CD14-positive monocyte (primary cell): ENCODE results near the gene SOCS2. TPM values are rescaled to one million over a fixed set of nuclear protein-coding genes. Genes with fewer than 3 reads are reported as not detected.
A peak's percentile ranks its signal among the peaks of the same experiment; 100 is the strongest.

ENCODE experiments used
- DNase-seq, 3 donors: peaks; one replicate each; pipeline ENCODE4 v3.0.0-alpha.2; 2011 to 2022
- H2AFZ ChIP-seq: 2 replicates; pipeline ENCODE4 v1.6.0; 2012; ENCODE audit warnings: mild to moderate bottlenecking, low read depth, low read length, inconsistent platforms; ENCODE audit not compliant: insufficient read depth, poor library complexity, severe bottlenecking
- H3K27ac ChIP-seq, 2 donors: 1 replicate in 1 of 2; 2 replicates in 1 of 2; pipeline ENCODE4 v1.5.1; 2012 to 2013; ENCODE audit warnings: low read length in 2 of 2, control low read depth in 1 of 2, inconsistent platforms in 1 of 2, low read depth in 1 of 2, mild to moderate bottlenecking in 1 of 2
- H3K27me3 ChIP-seq, 2 donors: one replicate each; pipeline versions ENCODE4 v1.6.0 to v1.6.1; 2011 to 2013; ENCODE audit warnings: low read length in 2 of 2; ENCODE audit not compliant: control insufficient read depth in 2 of 2, insufficient read depth in 2 of 2
- H3K36me3 ChIP-seq, 2 donors: replicated peaks in 1 of 2; 1 replicate in 1 of 2; 2 replicates in 1 of 2; pipeline versions ENCODE4 v1.5.1 to v1.6.1; 2012 to 2013; ENCODE audit warnings: low read length in 2 of 2, control low read depth in 1 of 2, inconsistent platforms in 1 of 2, mild to moderate bottlenecking in 1 of 2; ENCODE audit not compliant: insufficient read depth in 2 of 2, control insufficient read depth in 1 of 2
- H3K4me1 ChIP-seq, 2 donors: 1 replicate in 1 of 2; 2 replicates in 1 of 2; pipeline versions ENCODE4 v1.5.1 to v1.6.1; 2012 to 2013; ENCODE audit warnings: low read length in 2 of 2, control low read depth in 1 of 2, inconsistent platforms in 1 of 2, mild to moderate bottlenecking in 1 of 2, moderate library complexity in 1 of 2; ENCODE audit not compliant: insufficient read depth in 2 of 2, control insufficient read depth in 1 of 2
- H3K4me2 ChIP-seq: replicated peaks from 2 replicates; pipeline ENCODE3; 2012; ENCODE audit warnings: low read length, moderate library complexity, mild to moderate bottlenecking; ENCODE audit not compliant: poor library complexity, severe bottlenecking; ENCODE audit errors: extremely low read depth
- H3K4me3 ChIP-seq, 3 experiments: fragments of 200-600 bp in 1 of 3; sonication (generic) in 1 of 3; replicated peaks in 1 of 3; 1 replicate in 2 of 3; 2 replicates in 1 of 3; pipeline ENCODE4 v1.5.1; 2011 to 2013; ENCODE audit warnings: low read length in 3 of 3, mild to moderate bottlenecking in 3 of 3, control low read depth in 2 of 3, low read depth in 2 of 3, inconsistent platforms in 1 of 3, moderate library complexity in 1 of 3
- H3K79me2 ChIP-seq: 2 replicates; pipeline ENCODE4 v1.6.0; 2012; ENCODE audit warnings: mild to moderate bottlenecking, control low read depth, inconsistent platforms, low read length, moderate library complexity; ENCODE audit not compliant: insufficient read depth
- H3K9ac ChIP-seq: 2 replicates; pipeline ENCODE4 v1.6.0; 2017; ENCODE audit warnings: low read length, mild to moderate bottlenecking; ENCODE audit not compliant: insufficient read depth, poor library complexity, severe bottlenecking
- H3K9me3 ChIP-seq, 2 donors: replicated peaks in 1 of 2; 1 replicate in 1 of 2; 2 replicates in 1 of 2; pipeline versions ENCODE4 v1.5.1 to v1.6.1; 2012 to 2013; ENCODE audit warnings: low read length in 2 of 2, control low read depth in 1 of 2; ENCODE audit not compliant: control insufficient read depth in 1 of 2, insufficient read depth in 1 of 2
- H4K20me1 ChIP-seq: 2 replicates; pipeline ENCODE4 v1.6.0; 2012; ENCODE audit warnings: mild to moderate bottlenecking, low read length, control low read depth, moderate library complexity; ENCODE audit not compliant: insufficient read depth
- H3K27ac Mint-ChIP-seq, 7 donors: one replicate each; pipeline ENCODE4 v1.8.0; 2020; ENCODE audit warnings: mild to moderate bottlenecking in 7 of 7, mixed read lengths in 7 of 7, moderate library complexity in 6 of 7, inconsistent platforms in 2 of 7
- H3K27me3 Mint-ChIP-seq, 3 donors: one replicate each; pipeline ENCODE4 v1.8.0; 2021 to 2022; ENCODE audit warnings: low read depth in 3 of 3, mild to moderate bottlenecking in 3 of 3, mixed read lengths in 3 of 3, moderate library complexity in 3 of 3, inconsistent platforms in 1 of 3
- H3K36me3 Mint-ChIP-seq, 2 donors: one replicate each; pipeline ENCODE4 v1.8.0; 2020; ENCODE audit warnings: mixed read lengths in 2 of 2, inconsistent platforms in 1 of 2, mild to moderate bottlenecking in 1 of 2
- H3K4me1 Mint-ChIP-seq: one replicate; pipeline ENCODE4 v1.8.0; 2020; ENCODE audit warnings: mild to moderate bottlenecking, mixed read lengths
- H3K4me3 Mint-ChIP-seq, 2 donors: one replicate each; pipeline ENCODE4 v1.8.0; 2020; ENCODE audit warnings: mild to moderate bottlenecking in 2 of 2, mixed read lengths in 2 of 2, moderate library complexity in 1 of 2
- H3K9me3 Mint-ChIP-seq, 7 donors: one replicate each; pipeline ENCODE4 v1.8.0; 2020 to 2022; ENCODE audit warnings: mixed read lengths in 7 of 7, mild to moderate bottlenecking in 6 of 7, moderate library complexity in 6 of 7, inconsistent platforms in 2 of 7
- WGBS: methylation state at CpG from one replicate; pipeline ENCODE4 v1.1.5; 2013; ENCODE audit warnings: missing lambda C conversion rate; ENCODE audit not compliant: insufficient coverage; 5-methylcytosine and 5-hydroxymethylcytosine counted together
- intact Hi-C, 2 donors: fragments of 100-400 bp; cut with micrococcal nuclease; formaldehyde crosslinking; loops; one replicate each; pipeline versions ENCODE4 v1.15.0 to v1.15.1; 2023
- polyA plus RNA-seq, 3 donors: library from polyadenylated mRNA; depleted of rRNA in 1 of 3; unstranded in 2 of 3; stranded (reverse) in 1 of 3; fragments of 300-500 nt in 2 of 3; fragments of >200 nt in 1 of 3; fragmentation: Illumina TruSeq in 2 of 3; gene quantifications; 1 replicate in 2 of 3; 2 replicates in 1 of 3; pipeline ENCODE4 v1.2.3, GENCODE V29; 2012 to 2021
- TF ChIP-seq, protein P1 (sequence below): fragments of 200-600 bp; IDR thresholded peaks from one replicate; pipeline ENCODE4 v1.8.0; 2022; ENCODE audit warnings: antibody characterized with exemption, mild to moderate bottlenecking

Gene SOCS2
- polyA plus RNA-seq, 3 donors = 0.18 to 0.91 (median 0.22) TPM

DNA sequence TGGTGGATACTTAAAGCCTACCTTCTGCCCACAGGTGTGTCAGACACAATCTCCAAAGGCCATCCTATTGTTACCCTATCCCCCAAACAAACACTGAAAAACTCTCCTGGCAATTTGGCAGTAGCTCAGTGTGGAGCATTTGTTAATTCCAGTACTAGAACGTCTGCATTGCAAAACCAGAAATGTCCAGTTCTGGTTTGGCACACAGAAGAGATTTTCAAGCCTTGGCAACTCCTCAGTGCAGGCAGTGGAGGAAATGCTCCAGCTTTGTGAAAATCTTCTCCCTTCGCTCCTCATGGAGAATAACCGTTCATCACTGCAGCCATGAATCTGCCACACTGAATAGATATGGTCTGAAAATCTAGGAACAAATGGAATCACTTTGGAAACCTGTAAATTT, 5.3 kb upstream of the SOCS2 start:
- Histone ChIP-seq H4K20me1 (peaks cover 11% of the 10 kb centered on the region), H3K9me3 (no peaks in the 10 kb centered on the region), H3K4me1 (peaks cover 19 to 27% of the 10 kb centered on the region in 2 donors), H3K36me3 (no peaks in the 10 kb centered on the region), H3K79me2 (no peaks in the 10 kb centered on the region), H3K4me2 (no peak overlapping the region), H2AFZ (no peak overlapping the region), H3K4me3 (no peak overlapping the region), H3K9ac (no peak overlapping the region), H3K27me3 (peaks cover 10 to 36% of the 10 kb centered on the region in 2 donors), H3K27ac (no peak overlapping the region)
- intact Hi-C loops = loop anchor here in 1 of 2 donors (5.0 kb wide), 1 partner anchor 115 kb away; no protein-coding TSS in a partner anchor
- Mint-ChIP-seq H3K4me1 (peaks cover 14% of the 10 kb centered on the region), H3K4me3 (peak overlapping the region in 1 of 2 donors; percentile 6), H3K27ac (no peak overlapping the region), H3K36me3 (peaks cover under 1% of the 10 kb centered on the region in 2 donors), H3K9me3 (peaks cover 0 to 6% (median 1%) of the 10 kb centered on the region in 7 donors), H3K27me3 (peaks cover 31 to 50% (median 37%) of the 10 kb centered on the region in 3 donors)
- no peak for DNase-seq
- TF ChIP-seq, protein P1, sequence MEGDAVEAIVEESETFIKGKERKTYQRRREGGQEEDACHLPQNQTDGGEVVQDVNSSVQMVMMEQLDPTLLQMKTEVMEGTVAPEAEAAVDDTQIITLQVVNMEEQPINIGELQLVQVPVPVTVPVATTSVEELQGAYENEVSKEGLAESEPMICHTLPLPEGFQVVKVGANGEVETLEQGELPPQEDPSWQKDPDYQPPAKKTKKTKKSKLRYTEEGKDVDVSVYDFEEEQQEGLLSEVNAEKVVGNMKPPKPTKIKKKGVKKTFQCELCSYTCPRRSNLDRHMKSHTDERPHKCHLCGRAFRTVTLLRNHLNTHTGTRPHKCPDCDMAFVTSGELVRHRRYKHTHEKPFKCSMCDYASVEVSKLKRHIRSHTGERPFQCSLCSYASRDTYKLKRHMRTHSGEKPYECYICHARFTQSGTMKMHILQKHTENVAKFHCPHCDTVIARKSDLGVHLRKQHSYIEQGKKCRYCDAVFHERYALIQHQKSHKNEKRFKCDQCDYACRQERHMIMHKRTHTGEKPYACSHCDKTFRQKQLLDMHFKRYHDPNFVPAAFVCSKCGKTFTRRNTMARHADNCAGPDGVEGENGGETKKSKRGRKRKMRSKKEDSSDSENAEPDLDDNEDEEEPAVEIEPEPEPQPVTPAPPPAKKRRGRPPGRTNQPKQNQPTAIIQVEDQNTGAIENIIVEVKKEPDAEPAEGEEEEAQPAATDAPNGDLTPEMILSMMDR = no peak
- 60% methylated on average over 2 of the region's 3 CpGs for WGBS

- Histone ChIP-seq H3K4me2 (no peak overlapping the region), H3K4me3 (no peak overlapping the region), H3K27ac (no peak overlapping the region), H3K27me3 (peaks cover 18 to 45% of the 10 kb centered on the region in 2 donors), H3K36me3 (no peaks in the 10 kb centered on the region), H2AFZ (no peak overlapping the region), H3K4me1 (peaks cover 28 to 36% of the 10 kb centered on the region in 2 donors), H3K79me2 (no peaks in the 10 kb centered on the region), H3K9me3 (peaks cover 0 to 9% of the 10 kb centered on the region in 2 donors), H4K20me1 (peaks cover 13% of the 10 kb centered on the region), H3K9ac (no peak overlapping the region)
- Mint-ChIP-seq H3K36me3 (peaks cover 5 to 6% of the 10 kb centered on the region in 2 donors), H3K4me3 (peak overlapping the region; percentile 47 to 52), H3K27me3 (peaks cover 40 to 59% (median 46%) of the 10 kb centered on the region in 3 donors), H3K9me3 (peaks cover 0 to 11% (median 6%) of the 10 kb centered on the region in 7 donors), H3K27ac (no peak overlapping the region), H3K4me1 (peaks cover 24% of the 10 kb centered on the region)
- intact Hi-C loops = loop anchor here (2.0 to 5.0 kb wide), 2 partner anchors 114 to 535 kb away; no protein-coding TSS in a partner anchor
- WGBS = 90% methylated on average over 2 of the region's 3 CpGs
- TF ChIP-seq, protein P1 = no peak
- no peak for DNase-seq
These were observed 4.4 kb upstream of the SOCS2 start for GRCh38 chr12:93568091-93568490.
